ENCODE results near the gene RIPOR1. TPM values are rescaled to one million over a fixed set of nuclear protein-coding genes. Genes with fewer than 3 reads are reported as not detected.

The RIPOR1 gene
- total and polyA plus RNA-seq, 2 experiments from 2014 or later, result 7.6 to 22.4 TPM

DNA sequence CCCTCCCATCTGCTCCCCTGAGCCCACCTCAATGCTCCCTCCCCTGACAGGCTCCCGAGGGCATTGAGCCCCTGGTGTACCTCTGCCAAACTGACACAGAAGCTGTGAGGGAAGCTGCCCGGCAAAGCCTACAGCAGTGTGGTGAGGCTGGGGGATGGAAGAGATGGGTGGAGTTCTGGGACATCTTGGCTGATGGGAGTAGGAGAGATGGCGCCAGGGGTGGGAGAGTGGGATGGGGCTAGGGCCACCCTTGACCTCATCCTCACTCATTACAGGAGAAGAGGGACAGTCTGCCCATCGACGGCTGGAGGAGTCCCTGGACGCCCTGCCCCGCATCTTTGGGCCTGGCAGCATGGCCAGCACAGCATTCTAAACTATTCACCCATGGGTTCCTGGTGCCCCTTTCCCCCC is 17.5 kb downstream of the RIPOR1 start:
- peaks cover 6% of the 10 kb centered on the region for H3K36me3 Mint-ChIP-seq (ENCODE audit: low read depth)
- H3K27ac ChIP-seq (ENCODE audit: low read depth), result no peak overlapping the region
- H3K27me3 Mint-ChIP-seq (ENCODE audit: insufficient read depth, low read depth, poor library complexity), result peaks cover 32% of the 10 kb centered on the region
- peaks cover 6% of the 10 kb centered on the region; the same call in 1 of the 2 replicates for H3K27me3 ChIP-seq (ENCODE audit: insufficient read depth)
- peaks cover 3% of the 10 kb centered on the region; the same call in 1 of the 2 replicates for H3F3A ChIP-seq (replicated peaks; ENCODE audit: low read depth)
- no peaks in the 10 kb centered on the region; the same call in 1 of the 2 replicates for H3K79me2 ChIP-seq (replicated peaks; ENCODE audit: insufficient read depth)
- H3K4me2 ChIP-seq, result no peak overlapping the region
- DNase-seq (ENCODE audit: low spot score) (no peak), ATAC-seq (no peak)
- no peak overlapping the region for H3K4me3 Mint-ChIP-seq
- no peak overlapping the region for H3K27ac Mint-ChIP-seq
- no peaks in the 10 kb centered on the region for H3K9me2 ChIP-seq (ENCODE audit: insufficient read depth)
- H3K9me3 Mint-ChIP-seq, result no peaks in the 10 kb centered on the region; the same call in 2 of the 3 replicates
- H3K4me1 Mint-ChIP-seq, result peaks cover 21% of the 10 kb centered on the region
- TF ChIP-seq ZNF462 (CRISPR knock-in tag; IDR thresholded peaks at IDR 0.05) (no peak), EZH2 (IDR thresholded peaks at IDR 0.05; ENCODE audit: low read depth, unreplicated experiment) (no peak), POLR2AphosphoS5 (IDR thresholded peaks at IDR 0.05; ENCODE audit: low read depth) (no peak), NANOG (IDR thresholded peaks at IDR 0.05; ENCODE audit: borderline replicate concordance) (no peak), JUNB (IDR thresholded peaks at IDR 0.05; ENCODE audit: unreplicated experiment) (no peak), ZNF114 (CRISPR knock-in tag; IDR thresholded peaks at IDR 0.05) (no peak), ZNF331 (CRISPR knock-in tag; IDR thresholded peaks at IDR 0.05; ENCODE audit: low read depth) (no peak), STAT1 (IDR thresholded peaks at IDR 0.05; ENCODE audit: unreplicated experiment) (no peak), EZH2phosphoT487 (IDR thresholded peaks at IDR 0.05; ENCODE audit: unreplicated experiment) (no peak), CREB1 (CRISPR knock-in tag; IDR thresholded peaks at IDR 0.05; ENCODE audit: low read depth) (no peak)
- TF ChIP-seq, protein P1, sequence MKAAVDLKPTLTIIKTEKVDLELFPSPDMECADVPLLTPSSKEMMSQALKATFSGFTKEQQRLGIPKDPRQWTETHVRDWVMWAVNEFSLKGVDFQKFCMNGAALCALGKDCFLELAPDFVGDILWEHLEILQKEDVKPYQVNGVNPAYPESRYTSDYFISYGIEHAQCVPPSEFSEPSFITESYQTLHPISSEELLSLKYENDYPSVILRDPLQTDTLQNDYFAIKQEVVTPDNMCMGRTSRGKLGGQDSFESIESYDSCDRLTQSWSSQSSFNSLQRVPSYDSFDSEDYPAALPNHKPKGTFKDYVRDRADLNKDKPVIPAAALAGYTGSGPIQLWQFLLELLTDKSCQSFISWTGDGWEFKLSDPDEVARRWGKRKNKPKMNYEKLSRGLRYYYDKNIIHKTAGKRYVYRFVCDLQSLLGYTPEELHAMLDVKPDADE (IDR thresholded peaks at IDR 0.05), result no peak
- TF ChIP-seq, protein P2, sequence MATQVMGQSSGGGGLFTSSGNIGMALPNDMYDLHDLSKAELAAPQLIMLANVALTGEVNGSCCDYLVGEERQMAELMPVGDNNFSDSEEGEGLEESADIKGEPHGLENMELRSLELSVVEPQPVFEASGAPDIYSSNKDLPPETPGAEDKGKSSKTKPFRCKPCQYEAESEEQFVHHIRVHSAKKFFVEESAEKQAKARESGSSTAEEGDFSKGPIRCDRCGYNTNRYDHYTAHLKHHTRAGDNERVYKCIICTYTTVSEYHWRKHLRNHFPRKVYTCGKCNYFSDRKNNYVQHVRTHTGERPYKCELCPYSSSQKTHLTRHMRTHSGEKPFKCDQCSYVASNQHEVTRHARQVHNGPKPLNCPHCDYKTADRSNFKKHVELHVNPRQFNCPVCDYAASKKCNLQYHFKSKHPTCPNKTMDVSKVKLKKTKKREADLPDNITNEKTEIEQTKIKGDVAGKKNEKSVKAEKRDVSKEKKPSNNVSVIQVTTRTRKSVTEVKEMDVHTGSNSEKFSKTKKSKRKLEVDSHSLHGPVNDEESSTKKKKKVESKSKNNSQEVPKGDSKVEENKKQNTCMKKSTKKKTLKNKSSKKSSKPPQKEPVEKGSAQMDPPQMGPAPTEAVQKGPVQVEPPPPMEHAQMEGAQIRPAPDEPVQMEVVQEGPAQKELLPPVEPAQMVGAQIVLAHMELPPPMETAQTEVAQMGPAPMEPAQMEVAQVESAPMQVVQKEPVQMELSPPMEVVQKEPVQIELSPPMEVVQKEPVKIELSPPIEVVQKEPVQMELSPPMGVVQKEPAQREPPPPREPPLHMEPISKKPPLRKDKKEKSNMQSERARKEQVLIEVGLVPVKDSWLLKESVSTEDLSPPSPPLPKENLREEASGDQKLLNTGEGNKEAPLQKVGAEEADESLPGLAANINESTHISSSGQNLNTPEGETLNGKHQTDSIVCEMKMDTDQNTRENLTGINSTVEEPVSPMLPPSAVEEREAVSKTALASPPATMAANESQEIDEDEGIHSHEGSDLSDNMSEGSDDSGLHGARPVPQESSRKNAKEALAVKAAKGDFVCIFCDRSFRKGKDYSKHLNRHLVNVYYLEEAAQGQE (IDR thresholded peaks at IDR 0.05; ENCODE audit: unreplicated experiment), result no peak
- TF ChIP-seq, protein P3, sequence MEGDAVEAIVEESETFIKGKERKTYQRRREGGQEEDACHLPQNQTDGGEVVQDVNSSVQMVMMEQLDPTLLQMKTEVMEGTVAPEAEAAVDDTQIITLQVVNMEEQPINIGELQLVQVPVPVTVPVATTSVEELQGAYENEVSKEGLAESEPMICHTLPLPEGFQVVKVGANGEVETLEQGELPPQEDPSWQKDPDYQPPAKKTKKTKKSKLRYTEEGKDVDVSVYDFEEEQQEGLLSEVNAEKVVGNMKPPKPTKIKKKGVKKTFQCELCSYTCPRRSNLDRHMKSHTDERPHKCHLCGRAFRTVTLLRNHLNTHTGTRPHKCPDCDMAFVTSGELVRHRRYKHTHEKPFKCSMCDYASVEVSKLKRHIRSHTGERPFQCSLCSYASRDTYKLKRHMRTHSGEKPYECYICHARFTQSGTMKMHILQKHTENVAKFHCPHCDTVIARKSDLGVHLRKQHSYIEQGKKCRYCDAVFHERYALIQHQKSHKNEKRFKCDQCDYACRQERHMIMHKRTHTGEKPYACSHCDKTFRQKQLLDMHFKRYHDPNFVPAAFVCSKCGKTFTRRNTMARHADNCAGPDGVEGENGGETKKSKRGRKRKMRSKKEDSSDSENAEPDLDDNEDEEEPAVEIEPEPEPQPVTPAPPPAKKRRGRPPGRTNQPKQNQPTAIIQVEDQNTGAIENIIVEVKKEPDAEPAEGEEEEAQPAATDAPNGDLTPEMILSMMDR (conservative IDR thresholded peaks at IDR 0.05; ENCODE audit: low read depth in 2 of 2), result no peak
- H3K4me1 ChIP-seq (ENCODE audit: insufficient read depth), result no peaks in the 10 kb centered on the region; the same call in 1 of the 2 replicates
- H3K4me3 ChIP-seq, result no peak overlapping the region
- H4K20me1 ChIP-seq (replicated peaks; ENCODE audit: insufficient read depth), result peaks cover 7% of the 10 kb centered on the region; the same call in 1 of the 2 replicates
- no peaks in the 10 kb centered on the region for H3K36me3 ChIP-seq (ENCODE audit: insufficient read depth)
- no peak overlapping the region for H2AFZ ChIP-seq

All from GM23338 (cell line).